WTC11 (cell line): ENCODE measurements around the gene DYNLRB1. TPM values are rescaled to one million over a fixed set of nuclear protein-coding genes. Genes with fewer than 3 reads are reported as not detected.

Experiments used
- ATAC-seq: fragments of 200-7000 bp; cut with Tn5 transposase; 2 replicates; pipeline ENCODE4 v1.10.0; 2021; ENCODE audit warnings: mild to moderate bottlenecking, moderate library complexity
- CTCF ChIA-PET: fragments of 300-600 bp; sonication (Branson Sonifier 250); formaldehyde crosslinking; loops from one replicate; lab custom pipeline; 2021; ENCODE audit warnings: antibody characterized with exemption; lab: Charles Lee
- POLR2A ChIA-PET: fragments of 350-600 bp; sonication (Branson Sonifier 250); formaldehyde crosslinking; loops from one replicate; lab custom pipeline; 2021; ENCODE audit warnings: antibody characterized with exemption; lab: Charles Lee
- DNase-seq: peaks from one replicate; pipeline ENCODE4 v3.0.0; 2021; ENCODE audit warnings: low spot score
- H3K27ac Mint-ChIP-seq: 2 replicates; pipeline ENCODE4 v1.8.0; 2021; ENCODE audit warnings: mixed read lengths
- H3K27me3 Mint-ChIP-seq: 2 replicates; pipeline ENCODE4 v1.8.0; 2021; ENCODE audit warnings: low read depth, mild to moderate bottlenecking, moderate library complexity, mixed read lengths
- H3K36me3 Mint-ChIP-seq: 2 replicates; pipeline ENCODE4 v1.8.0; 2021; ENCODE audit warnings: mixed read lengths
- H3K4me1 Mint-ChIP-seq: 2 replicates; pipeline ENCODE4 v1.8.0; 2022; ENCODE audit warnings: mixed read lengths
- H3K4me3 Mint-ChIP-seq: 2 replicates; pipeline ENCODE4 v1.8.0; 2021; ENCODE audit warnings: mild to moderate bottlenecking, moderate library complexity, mixed read lengths
- H3K9me3 Mint-ChIP-seq: 2 replicates; pipeline ENCODE4 v1.8.0; 2021; ENCODE audit warnings: mixed read lengths
- AR ChIP-seq: fragments of 250-450 bp; sonication (Bioruptor Pico); IDR thresholded peaks from 2 replicates; pipeline ENCODE4 v1.9.0; 2021; ENCODE audit warnings: mild to moderate bottlenecking
- ATF2 ChIP-seq: sonication (generic); formaldehyde crosslinking; IDR thresholded peaks from 2 replicates; pipeline ENCODE4 v1.8.1; 2022; ENCODE audit warnings: low read depth, missing genetic modification reagents, borderline replicate concordance
- ATF6 ChIP-seq: sonication (generic); formaldehyde crosslinking; IDR thresholded peaks from 2 replicates; pipeline ENCODE4 v1.8.1; 2023; ENCODE audit warnings: mild to moderate bottlenecking, missing genetic modification reagents
- CDX4 ChIP-seq: fragments of 250-450 bp; sonication (Bioruptor Pico); IDR thresholded peaks from 2 replicates; pipeline ENCODE4 v1.9.0; 2021; ENCODE audit warnings: moderate library complexity, mild to moderate bottlenecking, inconsistent platforms, borderline replicate concordance
- E2F4 ChIP-seq: sonication (generic); formaldehyde crosslinking; IDR thresholded peaks from 2 replicates; pipeline ENCODE4 v1.8.1; 2022; ENCODE audit warnings: low read depth, mild to moderate bottlenecking, moderate library complexity, missing genetic modification reagents, borderline replicate concordance
- PREB ChIP-seq: sonication (generic); formaldehyde crosslinking; IDR thresholded peaks from 2 replicates; pipeline ENCODE4 v1.8.1; 2022; ENCODE audit warnings: mild to moderate bottlenecking, missing genetic modification reagents, moderate library complexity, borderline replicate concordance
- SOX15 ChIP-seq: fragments of 250-450 bp; sonication (Bioruptor Pico); IDR thresholded peaks from 2 replicates; pipeline ENCODE4 v1.9.0; 2021; ENCODE audit warnings: mild to moderate bottlenecking
- USF2 ChIP-seq: sonication (generic); formaldehyde crosslinking; IDR thresholded peaks from 2 replicates; pipeline ENCODE4 v1.8.1; 2023; ENCODE audit warnings: mild to moderate bottlenecking, missing genetic modification reagents, moderate library complexity
- ZBTB21 ChIP-seq: sonication (generic); formaldehyde crosslinking; IDR thresholded peaks from 2 replicates; pipeline ENCODE4 v1.8.1; 2023; ENCODE audit warnings: mild to moderate bottlenecking, missing genetic modification reagents, borderline replicate concordance
- ZBTB43 ChIP-seq: sonication (generic); formaldehyde crosslinking; IDR thresholded peaks from 2 replicates; pipeline ENCODE4 v1.8.1; 2023; ENCODE audit warnings: mild to moderate bottlenecking, missing genetic modification reagents
- ZNF219 ChIP-seq: sonication (generic); formaldehyde crosslinking; IDR thresholded peaks from 2 replicates; pipeline ENCODE4 v1.8.0; 2023; ENCODE audit warnings: missing genetic modification reagents, mild to moderate bottlenecking, borderline replicate concordance
- ZNF263 ChIP-seq: sonication (generic); formaldehyde crosslinking; IDR thresholded peaks from 2 replicates; pipeline ENCODE4 v1.8.1; 2022; ENCODE audit warnings: low read depth, mild to moderate bottlenecking, moderate library complexity, missing genetic modification reagents
- ZNF317 ChIP-seq: sonication (generic); formaldehyde crosslinking; IDR thresholded peaks from 2 replicates; pipeline ENCODE4 v1.8.1; 2023; ENCODE audit warnings: low read depth, mild to moderate bottlenecking, moderate library complexity, missing genetic modification reagents, borderline replicate concordance
- ZNF423 ChIP-seq: fragments of 250-450 bp; sonication (Bioruptor Pico); IDR thresholded peaks from 2 replicates; pipeline ENCODE4 v2.1.2; 2022; ENCODE audit warnings: mild to moderate bottlenecking, moderate library complexity
- total RNA-seq: library from RNA; stranded (reverse); gene quantifications from 3 replicates; pipeline ENCODE4 v1.2.3, GENCODE V29; 2021

Gene DYNLRB1
- total RNA-seq, 1 experiment from 2014 or later, result 99.3 TPM

GRCh38 chr20:34570859-34571306 lies 54.7 kb downstream of the DYNLRB1 start (continued):
- TF ChIP-seq ATF2 (no peak), E2F4 (CRISPR knock-in tag) (no peak), ZBTB43 (CRISPR knock-in tag) (no peak), SOX15 (CRISPR knock-in tag) (no peak)
- TF ChIP-seq, all 79 proteins: peak for 0

GRCh38 chr20:34571753-34572152 lies 55.5 kb downstream of the DYNLRB1 start:
- no peak for ATAC-seq
- TF ChIP-seq ZBTB21 (CRISPR knock-in tag) (no peak), ZNF263 (CRISPR knock-in tag) (no peak), ZBTB43 (CRISPR knock-in tag) (no peak), SOX15 (CRISPR knock-in tag) (no peak)
- POLR2A ChIA-PET, result no interaction called here
- Mint-ChIP-seq H3K27me3 (no peaks in the 10 kb centered on the region), H3K27ac (no peak overlapping the region), H3K9me3 (no peaks in the 10 kb centered on the region), H3K36me3 (peaks cover 8% of the 10 kb centered on the region; the same call in 1 of the 2 replicates), H3K4me3 (no peak overlapping the region), H3K4me1 (peaks cover 23% of the 10 kb centered on the region)
- CTCF ChIA-PET, result interaction anchor here (0.9 to 1.4 kb wide), 5 partner anchors 9 to 136 kb away, joined by 3 to 6 read pairs (median 3); partner anchors contain the start of gene MAP1LC3A
- no peak for DNase-seq

GRCh38 chr20:34573541-34574300 lies 57.5 kb downstream of the DYNLRB1 start:
- DNase-seq (no peak), ATAC-seq (no peak)
- Mint-ChIP-seq H3K27me3 (no peaks in the 10 kb centered on the region), H3K36me3 (peaks cover 8% of the 10 kb centered on the region; the same call in 1 of the 2 replicates), H3K9me3 (no peaks in the 10 kb centered on the region), H3K4me1 (peaks cover 10% of the 10 kb centered on the region), H3K4me3 (no peak overlapping the region), H3K27ac (no peak overlapping the region)
- CTCF ChIA-PET, result interaction anchor here (1.0 to 1.6 kb wide), 2 partner anchors 29 to 196 kb away, joined by 3 to 4 read pairs; no protein-coding TSS in a partner anchor
- POLR2A ChIA-PET, result no interaction called here
- TF ChIP-seq ZNF219 (CRISPR knock-in tag), result no peak
- TF ChIP-seq ZNF317 (CRISPR knock-in tag), result no peak
- no peak for TF ChIP-seq CDX4 (CRISPR knock-in tag)
- no peak for TF ChIP-seq ATF6
- no peak for TF ChIP-seq USF2
- TF ChIP-seq AR (CRISPR knock-in tag), result no peak
- TF ChIP-seq ZBTB21 (CRISPR knock-in tag), result no peak
- TF ChIP-seq ZNF423 (CRISPR knock-in tag), result no peak
- TF ChIP-seq ZBTB43 (CRISPR knock-in tag), result no peak
- TF ChIP-seq PREB (CRISPR knock-in tag), result no peak
